ENCODE results near the gene NAALAD2.

- TF ChIP-seq CREB1 (CRISPR knock-in tag; IDR thresholded peaks at IDR 0.05; ENCODE audit: low read depth) (no peak), CTCF (conservative IDR thresholded peaks at IDR 0.05; ENCODE audit: low read depth in 2 of 2) (no peak), ETS1 (IDR thresholded peaks at IDR 0.05) (no peak), POLR2AphosphoS5 (IDR thresholded peaks at IDR 0.05; ENCODE audit: low read depth) (no peak), STAT1 (IDR thresholded peaks at IDR 0.05; ENCODE audit: unreplicated experiment) (no peak), EZH2 (IDR thresholded peaks at IDR 0.05; ENCODE audit: low read depth, unreplicated experiment) (no peak), JUNB (IDR thresholded peaks at IDR 0.05; ENCODE audit: unreplicated experiment) (no peak)
- TF ChIP-seq, protein P1, sequence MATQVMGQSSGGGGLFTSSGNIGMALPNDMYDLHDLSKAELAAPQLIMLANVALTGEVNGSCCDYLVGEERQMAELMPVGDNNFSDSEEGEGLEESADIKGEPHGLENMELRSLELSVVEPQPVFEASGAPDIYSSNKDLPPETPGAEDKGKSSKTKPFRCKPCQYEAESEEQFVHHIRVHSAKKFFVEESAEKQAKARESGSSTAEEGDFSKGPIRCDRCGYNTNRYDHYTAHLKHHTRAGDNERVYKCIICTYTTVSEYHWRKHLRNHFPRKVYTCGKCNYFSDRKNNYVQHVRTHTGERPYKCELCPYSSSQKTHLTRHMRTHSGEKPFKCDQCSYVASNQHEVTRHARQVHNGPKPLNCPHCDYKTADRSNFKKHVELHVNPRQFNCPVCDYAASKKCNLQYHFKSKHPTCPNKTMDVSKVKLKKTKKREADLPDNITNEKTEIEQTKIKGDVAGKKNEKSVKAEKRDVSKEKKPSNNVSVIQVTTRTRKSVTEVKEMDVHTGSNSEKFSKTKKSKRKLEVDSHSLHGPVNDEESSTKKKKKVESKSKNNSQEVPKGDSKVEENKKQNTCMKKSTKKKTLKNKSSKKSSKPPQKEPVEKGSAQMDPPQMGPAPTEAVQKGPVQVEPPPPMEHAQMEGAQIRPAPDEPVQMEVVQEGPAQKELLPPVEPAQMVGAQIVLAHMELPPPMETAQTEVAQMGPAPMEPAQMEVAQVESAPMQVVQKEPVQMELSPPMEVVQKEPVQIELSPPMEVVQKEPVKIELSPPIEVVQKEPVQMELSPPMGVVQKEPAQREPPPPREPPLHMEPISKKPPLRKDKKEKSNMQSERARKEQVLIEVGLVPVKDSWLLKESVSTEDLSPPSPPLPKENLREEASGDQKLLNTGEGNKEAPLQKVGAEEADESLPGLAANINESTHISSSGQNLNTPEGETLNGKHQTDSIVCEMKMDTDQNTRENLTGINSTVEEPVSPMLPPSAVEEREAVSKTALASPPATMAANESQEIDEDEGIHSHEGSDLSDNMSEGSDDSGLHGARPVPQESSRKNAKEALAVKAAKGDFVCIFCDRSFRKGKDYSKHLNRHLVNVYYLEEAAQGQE (IDR thresholded peaks at IDR 0.05; ENCODE audit: unreplicated experiment), result no peak
These were observed 88.8 kb downstream of the NAALAD2 start for GRCh38 chr11:90223248-90223585.
